Ammon's horn (tissue), 1 donor: ENCODE measurements around the gene PTTG2.
"Not testable (repeated sequence)": the region's sequence is repeated elsewhere in the genome, so short reads cannot be mapped to it uniquely, and the experiment has no call there.

Experiments used
- DNase-seq: peaks from one replicate; pipeline ENCODE4 v3.0.0-alpha.2; 2016; ENCODE audit warnings: low spot score

PTTG2 gene

GRCh38 chr4:37956941-37957340 lies 3.3 kb upstream of the PTTG2 start:
- DNase-seq: no peak

- DNase-seq: no peak
Observed at GRCh38 chr4:37958932-37959331, 1.3 kb upstream of the PTTG2 start.

GRCh38 chr4:37960679-37961450 lies 667 bp downstream of the PTTG2 start:
- DNase-seq: no peak

- DNase-seq: no peak
Observed at GRCh38 chr4:37964734-37965457, 4.7 kb downstream of the PTTG2 start.

- DNase-seq: no peak
Observed at GRCh38 chr4:37966044-37966443, 5.8 kb downstream of the PTTG2 start.

- no peak for DNase-seq
Observed at GRCh38 chr4:37967736-37968135, 7.5 kb downstream of the PTTG2 start.

- DNase-seq: no peak
Observed at GRCh38 chr4:37968747-37969146, 8.5 kb downstream of the PTTG2 start.

- DNase-seq: peak; percentile 21
Observed at GRCh38 chr4:37970702-37971101, 10.5 kb downstream of the PTTG2 start.

GRCh38 chr4:37971202-37971601 lies 11.0 kb downstream of the PTTG2 start:
- DNase-seq: no peak

- no peak for DNase-seq
Observed at GRCh38 chr4:37973441-37973840, 13.2 kb downstream of the PTTG2 start.

GRCh38 chr4:37975321-37975822 lies 15.2 kb downstream of the PTTG2 start:
- DNase-seq: not testable (repeated sequence)

- no peak for DNase-seq
Observed at GRCh38 chr4:37976507-37976906, 16.3 kb downstream of the PTTG2 start.

GRCh38 chr4:37976991-37977470 lies 16.8 kb downstream of the PTTG2 start:
- peak; percentile 74 for DNase-seq

GRCh38 chr4:37977471-37978247 lies 17.5 kb downstream of the PTTG2 start:
- DNase-seq: peak; percentile 84

GRCh38 chr4:37978248-37978924 lies 18.2 kb downstream of the PTTG2 start:
- no peak for DNase-seq

GRCh38 chr4:37980246-37980645 lies 20.0 kb downstream of the PTTG2 start:
- DNase-seq: no peak

- no peak for DNase-seq
Observed at GRCh38 chr4:37981425-37981824, 21.2 kb downstream of the PTTG2 start.

- peak; percentile 56 for DNase-seq
Observed at GRCh38 chr4:37981844-37982720, 21.9 kb downstream of the PTTG2 start.

GRCh38 chr4:37982736-37983135 lies 22.5 kb downstream of the PTTG2 start:
- no peak for DNase-seq

- no peak for DNase-seq
Observed at GRCh38 chr4:37983951-37984350, 23.8 kb downstream of the PTTG2 start.
